ENCODE results near the gene AREG. TPM values are rescaled to one million over a fixed set of nuclear protein-coding genes. Genes with fewer than 3 reads are reported as not detected.

Gene AREG
- polyA plus RNA-seq, 1 experiment, result 2.4 TPM

DNA sequence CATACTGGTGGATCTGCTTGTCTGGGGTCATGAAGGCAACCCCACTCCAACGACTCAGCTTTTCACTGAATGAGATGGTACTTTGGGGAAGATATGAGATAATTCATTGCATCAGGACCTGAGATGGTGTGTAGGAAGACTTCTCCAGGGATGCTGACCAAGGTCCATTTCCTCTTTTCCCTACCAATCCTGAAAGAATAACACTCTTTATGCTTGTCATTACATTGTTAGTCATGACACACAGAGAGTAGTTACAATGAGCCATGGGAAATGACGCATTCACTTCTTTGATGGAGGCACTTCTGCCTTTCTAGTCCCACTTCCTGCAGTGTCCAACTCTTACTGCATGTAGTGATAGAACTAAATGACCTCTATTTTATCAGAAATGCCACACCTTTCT is 58.6 kb downstream of the AREG start:
- H3K4me3 ChIP-seq (ENCODE audit: low read depth, low read length), result no peak overlapping the region
- ChIA-PET CTCF (interaction anchor here (0.6 to 1.3 kb wide), 3 partner anchors 12 to 850 kb away, joined by 3 read pairs; partner anchors contain the start of gene AREG), POLR2A (no interaction called here)
- DNase-seq (ENCODE audit: low read depth, low spot score), result no peak
- H3K27ac ChIP-seq (ENCODE audit: low read depth, low read length), result no peak overlapping the region
- TF ChIP-seq, protein P1, sequence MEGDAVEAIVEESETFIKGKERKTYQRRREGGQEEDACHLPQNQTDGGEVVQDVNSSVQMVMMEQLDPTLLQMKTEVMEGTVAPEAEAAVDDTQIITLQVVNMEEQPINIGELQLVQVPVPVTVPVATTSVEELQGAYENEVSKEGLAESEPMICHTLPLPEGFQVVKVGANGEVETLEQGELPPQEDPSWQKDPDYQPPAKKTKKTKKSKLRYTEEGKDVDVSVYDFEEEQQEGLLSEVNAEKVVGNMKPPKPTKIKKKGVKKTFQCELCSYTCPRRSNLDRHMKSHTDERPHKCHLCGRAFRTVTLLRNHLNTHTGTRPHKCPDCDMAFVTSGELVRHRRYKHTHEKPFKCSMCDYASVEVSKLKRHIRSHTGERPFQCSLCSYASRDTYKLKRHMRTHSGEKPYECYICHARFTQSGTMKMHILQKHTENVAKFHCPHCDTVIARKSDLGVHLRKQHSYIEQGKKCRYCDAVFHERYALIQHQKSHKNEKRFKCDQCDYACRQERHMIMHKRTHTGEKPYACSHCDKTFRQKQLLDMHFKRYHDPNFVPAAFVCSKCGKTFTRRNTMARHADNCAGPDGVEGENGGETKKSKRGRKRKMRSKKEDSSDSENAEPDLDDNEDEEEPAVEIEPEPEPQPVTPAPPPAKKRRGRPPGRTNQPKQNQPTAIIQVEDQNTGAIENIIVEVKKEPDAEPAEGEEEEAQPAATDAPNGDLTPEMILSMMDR (IDR thresholded peaks at IDR 0.05; ENCODE audit: low read depth, low read length), result no peak
- H3K27me3 ChIP-seq (ENCODE audit: control insufficient read depth, insufficient read depth, low read length), result no peaks in the 10 kb centered on the region
- H3K9me3 ChIP-seq (ENCODE audit: control insufficient read depth, insufficient read depth, low read length), result no peaks in the 10 kb centered on the region

DNA sequence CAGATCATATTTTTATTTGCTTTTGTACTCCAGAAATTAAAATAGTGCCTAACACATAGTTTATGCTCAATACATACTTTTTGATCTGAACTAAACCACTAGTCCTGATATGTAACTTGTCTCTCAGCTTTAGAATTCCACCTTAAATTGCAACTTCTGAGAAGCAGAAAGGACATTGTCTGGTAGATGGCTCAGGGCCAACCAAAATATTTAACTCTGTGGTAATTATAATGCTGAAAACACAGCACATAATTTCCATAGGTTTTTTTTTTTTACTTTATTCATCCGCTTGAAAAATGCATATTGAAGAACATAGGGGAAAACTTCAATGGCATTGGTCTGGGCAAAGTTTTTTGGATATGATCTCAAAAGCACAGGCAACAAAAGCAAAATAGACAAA is 59.3 kb downstream of the AREG start:
- Histone ChIP-seq H3K4me3 (ENCODE audit: low read depth, low read length) (no peak overlapping the region), H3K27me3 (ENCODE audit: control insufficient read depth, insufficient read depth, low read length) (no peaks in the 10 kb centered on the region), H3K9me3 (ENCODE audit: control insufficient read depth, insufficient read depth, low read length) (no peaks in the 10 kb centered on the region), H3K27ac (ENCODE audit: low read depth, low read length) (no peak overlapping the region)
- CTCF ChIA-PET, result interaction anchor here (0.6 to 1.3 kb wide), 3 partner anchors 13 to 850 kb away, joined by 3 read pairs; partner anchors contain the start of gene AREG
- DNase-seq (ENCODE audit: low read depth, low spot score), result no peak
- POLR2A ChIA-PET, result no interaction called here
- TF ChIP-seq, protein P1 (IDR thresholded peaks at IDR 0.05; ENCODE audit: low read depth, low read length), result no peak

Other genes with a start within 250 kb of the AREG start
- gene EPGN, start 136.7 kb upstream of the AREG start, polyA plus RNA-seq (2011; rRNA removed), result not detected in 2 replicates
- 1.5 and 1.8 TPM in 2 replicates for gene EREG, start 80.0 kb upstream of the AREG start, polyA plus RNA-seq (2011; rRNA removed)

All from AG04450 (cell line).